AG09309 (cell line): Measurements from ENCODE around the gene SRP19.

Experiments
- DNase-seq: peaks from one replicate; pipeline ENCODE4 v3.0.0-alpha.2; 2010; ENCODE audit warnings: low read depth
- H3K4me3 ChIP-seq: 2 replicates; pipeline ENCODE4 v1.5.1; 2011; ENCODE audit warnings: mild to moderate bottlenecking, low read depth, low read length, moderate library complexity; ENCODE audit not compliant: control insufficient read depth
- CTCF ChIP-seq: IDR thresholded peaks from 2 replicates; pipeline ENCODE4 v1.5.1; 2011; ENCODE audit warnings: mild to moderate bottlenecking, low read depth, low read length, inconsistent platforms; ENCODE audit not compliant: insufficient read depth, control insufficient read depth; ENCODE audit errors: missing control alignments

The SRP19 gene

GRCh38 chr5:112915831-112916230 is 54.7 kb downstream of the SRP19 start:
- no peak for TF ChIP-seq CTCF
- no peak overlapping the region for H3K4me3 ChIP-seq
- DNase-seq: no peak

- peak; percentile 21 for TF ChIP-seq CTCF
- no peak for DNase-seq
- no peak overlapping the region for H3K4me3 ChIP-seq
These were observed 56.4 kb downstream of the SRP19 start for GRCh38 chr5:112917453-112917995.

GRCh38 chr5:112918136-112918535 is 57.0 kb downstream of the SRP19 start:
- DNase-seq: no peak
- TF ChIP-seq CTCF: no peak

GRCh38 chr5:112918679-112919078 is 57.6 kb downstream of the SRP19 start:
- H3K4me3 ChIP-seq: no peak overlapping the region
- no peak for DNase-seq
- TF ChIP-seq CTCF: no peak

More at GRCh38 chr5:112918136-112918535, 57.0 kb downstream of the SRP19 start:
- H3K4me3 ChIP-seq: no peak overlapping the region
